ENCODE data around the gene OMA1.

OMA1 gene

DNA sequence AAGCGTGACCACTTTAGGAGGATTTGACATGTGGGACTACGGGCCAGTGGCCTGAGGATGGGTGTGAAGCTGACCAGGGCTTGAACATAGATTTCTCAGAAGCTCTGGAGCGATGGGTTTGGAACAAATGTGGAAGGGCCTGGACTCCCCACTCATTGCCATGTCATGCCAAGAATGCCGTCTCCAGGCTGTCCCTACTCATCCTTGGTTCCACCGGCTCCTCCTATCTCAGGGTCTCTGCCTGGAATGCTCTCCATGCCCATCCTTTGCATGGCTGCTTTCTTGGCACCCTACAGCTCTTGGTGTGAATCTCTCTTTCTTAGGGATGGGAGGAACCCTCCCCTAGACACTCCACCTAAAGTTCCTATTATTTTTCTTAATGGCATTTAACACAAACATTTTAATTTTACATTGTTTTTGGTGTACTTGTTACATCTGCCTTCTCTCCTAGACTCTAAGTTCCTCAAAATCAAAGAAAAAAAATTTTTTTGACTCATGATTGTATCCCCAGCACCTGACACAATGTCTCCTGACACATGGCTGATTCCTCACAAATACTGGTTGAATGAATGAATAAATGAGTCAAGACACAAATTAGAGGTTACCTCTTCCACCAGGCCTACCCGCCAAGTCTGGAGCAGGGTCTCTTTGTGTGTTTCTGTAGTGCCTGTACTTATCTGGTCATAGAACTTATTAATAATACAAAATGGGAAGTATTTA is 114.5 kb downstream of the OMA1 start:
- no peak for DNase-seq (ENCODE audit: extremely low spot score)
- POLR2A ChIA-PET = no interaction called here
- TF ChIP-seq ZNF384 (IDR thresholded peaks at IDR 0.05) (no peak), ARNT (IDR thresholded peaks at IDR 0.05) (no peak), FOXA1 (IDR thresholded peaks at IDR 0.05) (no peak), ELF4 (IDR thresholded peaks at IDR 0.05) (no peak), CTBP1 (IDR thresholded peaks at IDR 0.05; ENCODE audit: borderline replicate concordance) (no peak), SP1 (IDR thresholded peaks at IDR 0.05) (no peak), FOXM1 (IDR thresholded peaks at IDR 0.05; ENCODE audit: borderline replicate concordance) (no peak)
- CTCF ChIA-PET = no interaction called here
